Prostate gland (tissue), 2 donors: Measurements from ENCODE around the gene SOAT1. TPM values are rescaled to one million over a fixed set of nuclear protein-coding genes. Genes with fewer than 3 reads are reported as not detected.

Experiments
- DNase-seq: peaks from one replicate; pipeline ENCODE4 v3.0.0-alpha.2; 2019; ENCODE audit warnings: low spot score
- H3K27ac ChIP-seq, 2 donors: fragments of 200-600 bp; sonication (generic); 2 replicates each; pipeline ENCODE4 v1.5.1; 2017 to 2019
- H3K27me3 ChIP-seq: fragments of 200-600 bp; sonication (generic); replicated peaks from 2 replicates; pipeline ENCODE4 v1.5.1; 2019; ENCODE audit not compliant: insufficient read depth
- H3K36me3 ChIP-seq, 2 donors: fragments of 200-600 bp; sonication (generic); 1 replicate in 1 of 2; 2 replicates in 1 of 2; pipeline versions ENCODE4 v1.5.1 to v1.8.1; 2017 to 2019
- H3K4me1 ChIP-seq: fragments of 200-600 bp; sonication (generic); replicated peaks from 2 replicates; pipeline ENCODE4 v1.5.1; 2019
- H3K4me3 ChIP-seq, 2 donors: fragments of 200-600 bp; sonication (generic); 2 replicates each; pipeline ENCODE4 v1.5.1; 2017 to 2019
- H3K9me3 ChIP-seq: fragments of 200-600 bp; sonication (generic); 2 replicates; pipeline ENCODE4 v1.5.1; 2017
- POLR2A ChIP-seq: fragments of 450-650 bp; IDR thresholded peaks from one replicate; pipeline ENCODE4 v1.6.1; 2016; ENCODE audit warnings: antibody characterized with exemption, mild to moderate bottlenecking
- POLR2AphosphoS5 ChIP-seq: sonication (generic); formaldehyde crosslinking; IDR thresholded peaks from one replicate; pipeline ENCODE4 v1.6.1; 2017; ENCODE audit warnings: antibody characterized with exemption
- WGBS: methylation state at CpG from one replicate; pipeline ENCODE4 v1.1.5; 2018; 5-methylcytosine and 5-hydroxymethylcytosine counted together
- intact Hi-C: fragments of 100-400 bp; cut with DNase I; formaldehyde crosslinking; loops from one replicate; pipeline ENCODE4 v1.14.2; 2022
- total RNA-seq, 2 donors: library from RNA; depleted of rRNA; stranded (reverse); fragments of >200 nt; gene quantifications; one replicate each; pipeline ENCODE4 v1.1.0, GENCODE V29; 2016
- TF ChIP-seq, protein P1 (sequence below), 4 experiments: fragments of 200-600 bp in 2 of 4; fragments of 450-650 bp in 2 of 4; sonication (generic) in 2 of 4; IDR thresholded peaks; 1 replicate in 3 of 4; 2 replicates in 1 of 4; pipeline ENCODE4 v1.5.1; 2016 to 2019; ENCODE audit warnings: antibody characterized with exemption in 4 of 4, mild to moderate bottlenecking in 2 of 4, moderate library complexity in 2 of 4

The SOAT1 gene
- total RNA-seq, 2 donors from 2014 or later = 30.9 to 47.2 TPM

DNA sequence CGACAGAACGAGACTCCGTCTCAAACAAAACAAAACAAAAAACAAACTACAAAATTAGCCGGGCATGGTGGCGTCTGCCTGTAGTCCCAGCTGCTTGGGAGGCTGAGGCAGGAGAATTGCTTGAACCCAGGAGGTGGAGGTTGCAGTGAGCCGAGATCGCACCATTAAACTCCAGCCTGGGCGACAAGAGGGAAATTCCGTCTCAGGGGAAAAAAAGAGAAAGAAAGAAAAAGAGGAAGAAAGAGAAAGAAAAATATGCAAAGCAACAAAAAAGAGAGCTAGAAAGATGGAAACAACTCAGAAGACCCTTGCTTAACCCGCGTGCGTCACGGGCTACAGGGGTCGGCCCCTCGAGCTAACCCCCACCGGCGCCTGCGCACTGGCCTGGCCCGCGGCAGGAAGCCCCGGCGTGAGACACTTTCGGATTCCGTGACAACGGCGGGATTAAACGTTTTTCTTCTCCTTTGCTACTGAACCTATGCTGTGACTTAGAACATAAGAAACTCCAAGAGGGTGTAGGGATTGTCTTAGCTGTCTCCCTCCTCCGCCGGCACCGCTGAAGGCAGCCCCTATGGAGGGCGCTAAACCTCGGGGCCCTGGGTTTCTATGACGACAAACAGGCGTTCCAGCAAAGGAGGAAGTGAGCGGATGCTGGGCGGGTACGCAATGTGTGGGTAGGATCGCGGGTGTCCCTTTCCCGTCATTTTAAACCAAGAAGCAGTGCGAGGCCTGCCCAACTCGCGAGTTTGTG lies 71.9 kb downstream of the SOAT1 start, which contains the start of gene AXDND1:
Gene AXDND1 (plus strand): TSS at position 630 of the 751 bp plus-strand sequence. CDS start 539 bp downstream, outside the sequence.
- peak; percentile 75 for DNase-seq
- Histone ChIP-seq H3K9me3 (no peaks in the 10 kb centered on the region), H3K36me3 (no peaks in the 10 kb centered on the region), H3K4me1 (no peaks in the 10 kb centered on the region), H3K27ac (peak within 1 kb of the TSS; percentile 89 to 93), H3K4me3 (peak within 1 kb of the TSS; percentile 48 to 57), H3K27me3 (no peaks in the 10 kb centered on the region)
- intact Hi-C loops = loop anchor here (1.0 to 10.0 kb wide), 3 partner anchors 72 to 283 kb away; partner anchors contain the start of genes SOAT1 and TOR3A
- TF ChIP-seq POLR2A (peak; percentile 40), POLR2AphosphoS5 (peak; percentile 58)
- TF ChIP-seq, protein P1, sequence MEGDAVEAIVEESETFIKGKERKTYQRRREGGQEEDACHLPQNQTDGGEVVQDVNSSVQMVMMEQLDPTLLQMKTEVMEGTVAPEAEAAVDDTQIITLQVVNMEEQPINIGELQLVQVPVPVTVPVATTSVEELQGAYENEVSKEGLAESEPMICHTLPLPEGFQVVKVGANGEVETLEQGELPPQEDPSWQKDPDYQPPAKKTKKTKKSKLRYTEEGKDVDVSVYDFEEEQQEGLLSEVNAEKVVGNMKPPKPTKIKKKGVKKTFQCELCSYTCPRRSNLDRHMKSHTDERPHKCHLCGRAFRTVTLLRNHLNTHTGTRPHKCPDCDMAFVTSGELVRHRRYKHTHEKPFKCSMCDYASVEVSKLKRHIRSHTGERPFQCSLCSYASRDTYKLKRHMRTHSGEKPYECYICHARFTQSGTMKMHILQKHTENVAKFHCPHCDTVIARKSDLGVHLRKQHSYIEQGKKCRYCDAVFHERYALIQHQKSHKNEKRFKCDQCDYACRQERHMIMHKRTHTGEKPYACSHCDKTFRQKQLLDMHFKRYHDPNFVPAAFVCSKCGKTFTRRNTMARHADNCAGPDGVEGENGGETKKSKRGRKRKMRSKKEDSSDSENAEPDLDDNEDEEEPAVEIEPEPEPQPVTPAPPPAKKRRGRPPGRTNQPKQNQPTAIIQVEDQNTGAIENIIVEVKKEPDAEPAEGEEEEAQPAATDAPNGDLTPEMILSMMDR (IDR thresholded peaks at IDR 0.05) = peak in 2 of 4 experiments; percentile 20 to 32
- WGBS = 7% methylated on average over 43 of the region's 43 CpGs

DNA sequence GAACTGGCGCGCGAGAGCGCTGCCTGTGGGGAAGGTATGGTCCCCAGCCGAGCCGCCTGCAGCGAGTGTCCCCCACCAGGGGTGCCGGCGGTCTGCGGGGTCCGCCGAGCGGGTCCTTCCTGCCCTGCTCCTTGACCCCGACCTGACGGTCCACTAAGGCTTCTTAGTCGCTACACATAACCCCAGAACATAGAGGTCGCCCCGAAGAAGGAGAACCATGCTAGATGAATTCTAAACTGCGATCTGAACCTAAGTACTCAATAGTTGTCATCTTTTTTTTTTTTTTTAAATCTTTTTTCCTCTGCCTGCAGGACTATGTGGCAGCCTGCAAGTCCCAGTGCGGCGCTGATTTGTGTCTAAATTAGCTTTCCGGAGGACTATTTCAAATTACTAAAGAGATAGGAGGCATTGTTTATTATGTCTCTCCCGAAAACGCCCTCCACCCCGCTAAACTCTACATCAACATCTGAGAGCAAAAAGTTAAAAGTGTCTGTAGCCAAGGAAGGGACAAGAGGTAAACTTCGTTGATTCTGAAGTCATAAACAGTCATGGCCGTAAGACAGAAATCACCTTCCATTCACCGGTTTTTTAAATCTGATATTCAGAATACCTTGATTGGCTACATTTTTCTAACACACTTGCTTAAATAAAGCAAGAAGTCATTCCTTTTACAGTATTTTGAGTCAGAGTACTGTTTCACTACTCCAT lies 72.7 kb downstream of the SOAT1 start:
- WGBS = 4% methylated on average over 28 of the region's 28 CpGs
- H3K9me3 ChIP-seq = no peaks in the 10 kb centered on the region
- H3K4me1 ChIP-seq = no peaks in the 10 kb centered on the region
- H3K27ac ChIP-seq = peak overlapping the region; percentile 89 to 93
- no peaks in the 10 kb centered on the region for H3K36me3 ChIP-seq
- no peak for DNase-seq
- no peaks in the 10 kb centered on the region for H3K27me3 ChIP-seq
- intact Hi-C loops = loop anchor here (1.0 to 10.0 kb wide), 3 partner anchors 73 to 284 kb away; partner anchors contain the start of genes SOAT1 and TOR3A
- H3K4me3 ChIP-seq = peak overlapping the region; percentile 48 to 57
- TF ChIP-seq, protein P1 (IDR thresholded peaks at IDR 0.05) = no peak
- TF ChIP-seq POLR2A = no peak

GRCh38 chr1:179369751-179370341 lies 76.2 kb downstream of the SOAT1 start:
- Histone ChIP-seq H3K27ac (no peak overlapping the region), H3K4me3 (no peak overlapping the region), H3K9me3 (no peaks in the 10 kb centered on the region), H3K27me3 (no peaks in the 10 kb centered on the region), H3K36me3 (no peaks in the 10 kb centered on the region), H3K4me1 (no peaks in the 10 kb centered on the region)
- DNase-seq = peak; percentile 41
- 2% methylated on average over 4 of the region's 4 CpGs for WGBS
- no peak for TF ChIP-seq POLR2A
- TF ChIP-seq, protein P1 (IDR thresholded peaks at IDR 0.05) = peak; percentile 52 to 80 (median 78)
- TF ChIP-seq POLR2AphosphoS5 = no peak
- intact Hi-C loops = loop anchor here (5.0 to 10.0 kb wide), 2 partner anchors 245 to 288 kb away; partner anchors contain the start of gene TOR3A

GRCh38 chr1:179372160-179372559 lies 78.6 kb downstream of the SOAT1 start:
- no peaks in the 10 kb centered on the region for H3K9me3 ChIP-seq
- H3K36me3 ChIP-seq = no peaks in the 10 kb centered on the region
- DNase-seq = no peak
- TF ChIP-seq, protein P1 (IDR thresholded peaks at IDR 0.05) = no peak
- TF ChIP-seq POLR2AphosphoS5 (no peak), POLR2A (no peak)
- no peak overlapping the region for H3K27ac ChIP-seq
- 59% methylated on average over 4 of the region's 4 CpGs for WGBS
- H3K4me1 ChIP-seq = no peaks in the 10 kb centered on the region
- no peaks in the 10 kb centered on the region for H3K27me3 ChIP-seq
- intact Hi-C loops = no loop called here
- H3K4me3 ChIP-seq = no peak overlapping the region
